HG02973 (cell line): Measurements from ENCODE around the gene TRAF1.

ENCODE experiments used
- ATAC-seq: cut with Tn5 transposase; IDR thresholded peaks from one replicate; pipeline ENCODE4 v1.9.1; 2021; ENCODE audit warnings: moderate library complexity; ENCODE audit not compliant: unreplicated experiment

TRAF1 gene

DNA sequence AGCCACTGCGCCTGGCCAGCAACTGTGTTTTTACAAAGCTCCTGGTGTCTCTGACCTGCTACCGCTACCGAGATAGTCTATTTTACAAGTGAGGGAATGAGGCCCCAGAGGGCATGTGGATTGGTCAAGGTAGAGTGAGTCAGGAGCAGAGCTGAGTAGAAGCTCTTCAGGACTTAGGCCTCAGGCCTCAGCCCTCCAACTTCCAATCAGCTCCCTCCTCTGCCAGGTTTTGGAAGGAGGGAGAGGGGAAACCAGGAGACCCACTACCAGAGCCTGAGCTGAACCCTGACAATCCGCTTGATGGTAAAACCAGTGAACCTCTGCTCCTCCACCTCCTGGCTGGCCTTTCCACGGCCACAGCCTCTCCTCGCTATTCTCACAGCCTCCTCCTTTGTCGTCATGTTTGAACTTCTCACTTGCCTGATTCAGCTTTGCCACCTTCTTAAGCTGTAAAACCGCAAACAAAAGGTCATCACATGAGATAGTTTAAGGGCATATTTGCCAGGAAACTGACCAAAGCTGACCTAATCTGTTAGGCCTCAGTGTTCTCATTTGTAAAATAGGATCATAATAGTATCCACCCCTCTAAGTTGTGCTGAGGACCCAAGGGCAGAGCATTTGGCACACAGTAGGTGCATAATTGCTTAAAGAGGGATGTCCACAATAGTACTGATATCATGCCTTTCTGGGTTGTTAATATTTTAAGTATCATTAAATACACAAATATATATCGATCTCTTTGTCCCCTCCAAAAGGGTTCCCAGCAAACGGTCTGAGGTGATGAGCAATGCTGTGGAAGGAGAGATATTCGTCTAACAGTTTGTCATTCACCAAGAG is 1.7 kb downstream of the TRAF1 start:
- no peak for ATAC-seq

DNA sequence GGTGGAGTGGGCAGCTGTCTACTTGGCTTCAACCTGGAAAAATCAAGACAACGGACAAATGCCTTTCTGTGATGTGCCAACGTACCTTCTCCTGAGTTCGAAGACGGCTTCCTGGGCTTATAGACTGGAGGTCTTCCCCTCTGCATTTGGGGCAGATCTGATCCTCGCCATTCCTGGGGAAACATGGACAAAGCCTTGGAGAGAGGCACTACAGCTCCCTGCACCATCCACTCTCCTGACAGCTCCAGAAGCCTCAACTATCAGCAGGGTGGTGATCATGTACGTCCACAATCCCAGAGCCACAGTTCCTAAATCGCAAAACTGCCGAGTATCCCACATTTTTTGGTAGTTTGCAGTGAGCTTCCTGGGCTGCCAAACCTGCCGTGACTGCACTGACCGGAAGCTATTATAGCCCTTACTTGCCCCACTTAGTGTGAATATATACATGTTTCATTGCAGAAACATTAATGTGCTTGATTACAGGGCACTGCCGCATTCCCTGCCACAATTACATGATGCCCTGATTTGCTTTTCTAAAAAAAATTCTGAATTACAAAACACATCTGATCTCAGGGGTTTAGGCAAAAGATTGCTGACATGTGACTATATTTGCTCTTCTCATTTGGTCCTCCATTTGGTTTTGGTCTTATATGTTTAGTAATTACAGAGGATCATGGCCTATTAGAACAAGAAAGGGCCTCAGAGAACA is 2.8 kb downstream of the TRAF1 start:
- no peak for ATAC-seq

DNA sequence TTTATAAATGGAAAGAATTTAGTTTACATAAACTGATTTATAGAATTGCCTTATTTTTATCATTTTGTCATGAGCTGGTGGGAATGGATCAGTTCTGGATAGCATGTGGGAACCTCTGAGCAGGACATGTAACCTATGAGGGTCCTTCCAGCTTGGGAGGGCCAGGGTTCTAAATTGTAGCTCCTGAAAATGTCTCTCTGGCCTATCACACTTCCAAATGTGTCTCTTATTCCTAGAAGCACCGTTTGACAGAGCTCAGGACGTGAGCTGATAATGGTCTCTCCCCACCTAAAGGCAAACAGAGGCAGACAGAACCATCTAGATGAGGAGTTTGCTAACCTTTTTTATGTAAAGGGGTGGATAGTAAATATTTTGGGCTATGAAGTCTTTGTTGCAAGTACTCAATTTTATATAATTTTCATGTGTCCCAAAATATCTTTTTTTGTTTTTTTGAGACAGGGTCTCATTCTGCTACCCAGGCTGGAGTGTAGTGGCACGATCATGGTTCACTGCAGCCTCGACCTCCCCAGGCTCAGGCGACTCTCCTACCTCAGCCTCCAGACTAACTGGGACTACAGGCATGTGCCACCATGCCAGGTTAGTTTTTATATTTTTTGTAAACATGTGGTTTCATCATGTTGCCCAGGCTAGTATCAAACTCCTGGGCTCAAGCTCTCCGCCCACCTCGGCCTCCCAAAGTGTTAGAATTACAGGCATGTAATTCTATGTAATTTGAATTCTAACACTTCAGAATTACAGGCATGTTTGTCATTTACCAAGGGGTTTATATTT is 4.0 kb downstream of the TRAF1 start:
- ATAC-seq: no peak

DNA sequence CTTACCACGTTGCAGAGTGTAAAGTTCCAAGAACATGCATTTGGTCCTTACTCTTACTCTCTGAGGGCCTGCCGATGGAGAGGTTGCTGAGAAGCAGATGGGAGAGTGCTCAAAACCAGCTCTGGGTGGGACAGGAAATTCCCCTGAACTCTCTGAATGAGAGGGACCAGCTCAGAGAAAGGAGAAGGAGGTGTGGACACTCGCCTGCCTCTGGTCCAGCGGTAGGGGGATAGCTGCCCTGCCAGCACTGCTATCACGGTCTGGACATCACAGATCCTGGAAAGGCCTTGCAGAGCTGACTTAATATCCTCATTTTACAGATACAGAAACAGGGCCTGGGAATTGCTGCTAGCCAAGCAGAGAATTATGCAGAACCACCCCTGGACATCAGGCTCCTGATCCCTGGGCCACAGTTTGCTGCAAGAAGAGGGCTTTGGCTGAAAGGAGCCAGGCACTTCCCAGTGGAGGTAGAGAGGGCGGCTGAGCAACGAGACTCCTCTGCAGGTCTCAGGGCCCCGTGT is 4.9 kb downstream of the TRAF1 start:
- ATAC-seq: no peak

DNA sequence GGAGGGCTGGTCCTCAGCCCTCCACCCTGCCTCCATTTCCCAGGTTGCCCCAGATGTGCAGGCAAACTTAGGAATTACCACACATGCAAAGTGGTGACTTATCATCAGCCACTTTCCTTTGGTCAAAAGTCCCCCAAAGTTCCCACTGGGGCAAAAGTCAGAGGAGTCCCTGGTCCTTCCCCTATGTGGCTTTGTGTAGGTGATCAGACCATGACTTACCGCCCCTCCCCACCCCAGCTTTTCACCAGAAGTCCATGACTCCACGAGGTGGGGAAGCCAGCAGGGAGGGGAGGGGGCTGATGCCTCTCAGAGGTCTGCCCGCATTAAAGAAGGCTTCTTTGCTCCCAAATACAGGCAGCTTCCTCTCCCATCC is 5.8 kb downstream of the TRAF1 start:
- no peak for ATAC-seq

DNA sequence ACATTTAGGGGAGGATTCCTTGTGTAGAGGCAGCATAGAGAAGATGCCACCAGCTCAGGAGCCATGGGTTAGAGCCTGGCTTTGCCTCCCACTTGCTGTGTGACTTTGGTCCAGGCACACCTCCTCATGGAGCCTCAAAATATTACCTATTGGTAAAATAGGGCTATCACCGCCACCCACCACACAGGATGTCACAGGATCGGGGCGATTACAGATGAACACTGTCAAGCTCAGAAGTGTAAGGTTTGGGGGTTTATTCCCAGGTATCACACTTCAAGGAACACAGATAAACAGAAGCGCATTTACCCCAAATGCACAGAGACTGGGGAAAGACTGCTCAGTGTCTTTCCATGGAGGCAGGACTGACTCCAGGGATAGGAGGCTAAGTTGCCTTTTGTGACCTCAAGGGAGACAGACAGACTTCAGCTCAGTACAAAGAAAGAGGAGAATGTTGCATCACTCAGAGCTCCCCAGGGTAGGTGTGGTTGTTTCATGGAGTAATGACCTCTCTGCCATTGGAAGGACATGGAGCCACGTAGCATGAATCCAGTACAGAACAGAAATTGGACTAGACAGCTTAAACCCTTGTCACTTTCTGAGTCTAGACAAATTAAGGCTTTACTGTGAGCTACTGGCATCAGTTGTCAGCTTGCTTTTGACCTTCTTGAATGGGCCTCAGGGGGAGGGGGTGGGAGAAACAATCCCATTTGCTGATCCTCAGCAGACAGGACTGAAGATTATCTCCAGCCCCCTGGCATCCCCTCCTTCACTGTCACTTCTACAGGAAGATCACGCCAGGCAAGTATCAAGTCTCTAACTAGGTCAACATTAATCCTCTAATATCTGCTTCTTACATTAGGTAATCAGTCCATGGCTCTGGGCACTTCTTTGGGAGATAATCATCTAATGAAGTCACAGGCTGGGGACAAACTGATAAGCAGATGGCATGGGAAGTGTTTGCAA is 6.5 kb downstream of the TRAF1 start:
- ATAC-seq: no peak

DNA sequence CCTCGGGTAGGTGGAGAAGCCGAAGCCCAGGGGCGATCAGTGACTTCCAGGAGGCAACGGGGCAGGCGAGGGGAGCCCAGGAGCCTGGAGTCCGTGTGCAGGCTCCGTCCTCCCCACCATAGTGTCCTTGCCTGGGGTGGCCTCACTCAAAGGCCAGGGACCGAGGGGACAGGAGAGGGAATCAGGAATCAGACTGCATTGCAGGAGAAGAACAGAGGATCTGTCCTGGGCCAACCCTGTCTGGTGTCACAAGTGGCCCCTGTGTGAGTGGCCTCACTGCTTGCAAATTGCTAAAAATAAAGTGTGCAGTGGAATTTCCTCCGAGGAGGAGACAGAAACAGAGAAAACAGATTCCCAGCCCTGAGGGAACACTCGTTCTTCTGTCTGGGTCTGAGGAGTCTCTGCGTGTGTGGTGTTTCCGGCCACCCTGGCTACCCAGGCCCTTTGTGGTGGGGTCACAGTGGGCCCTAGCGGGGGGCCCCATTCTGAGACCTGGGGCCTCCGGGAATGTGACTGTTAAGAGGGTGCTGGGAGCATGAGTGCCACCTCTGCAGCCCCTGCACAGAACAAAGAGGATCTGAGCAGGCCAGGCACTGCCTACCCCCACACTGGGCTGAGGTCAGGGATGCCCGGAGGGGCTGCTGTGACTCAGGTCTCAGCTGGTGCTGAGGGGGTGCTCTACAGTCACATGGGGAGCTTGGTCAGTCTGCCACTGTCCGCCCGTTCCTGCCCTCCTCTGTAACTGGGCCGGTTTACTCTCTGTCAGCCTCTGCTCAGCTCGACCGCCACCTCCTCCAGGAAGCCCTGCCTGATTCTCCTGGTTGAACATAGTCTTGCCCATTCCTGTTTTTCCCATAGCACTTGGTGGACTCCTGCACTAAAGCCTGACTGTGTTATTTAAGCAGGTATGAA is 7.4 kb downstream of the TRAF1 start:
- no peak for ATAC-seq

DNA sequence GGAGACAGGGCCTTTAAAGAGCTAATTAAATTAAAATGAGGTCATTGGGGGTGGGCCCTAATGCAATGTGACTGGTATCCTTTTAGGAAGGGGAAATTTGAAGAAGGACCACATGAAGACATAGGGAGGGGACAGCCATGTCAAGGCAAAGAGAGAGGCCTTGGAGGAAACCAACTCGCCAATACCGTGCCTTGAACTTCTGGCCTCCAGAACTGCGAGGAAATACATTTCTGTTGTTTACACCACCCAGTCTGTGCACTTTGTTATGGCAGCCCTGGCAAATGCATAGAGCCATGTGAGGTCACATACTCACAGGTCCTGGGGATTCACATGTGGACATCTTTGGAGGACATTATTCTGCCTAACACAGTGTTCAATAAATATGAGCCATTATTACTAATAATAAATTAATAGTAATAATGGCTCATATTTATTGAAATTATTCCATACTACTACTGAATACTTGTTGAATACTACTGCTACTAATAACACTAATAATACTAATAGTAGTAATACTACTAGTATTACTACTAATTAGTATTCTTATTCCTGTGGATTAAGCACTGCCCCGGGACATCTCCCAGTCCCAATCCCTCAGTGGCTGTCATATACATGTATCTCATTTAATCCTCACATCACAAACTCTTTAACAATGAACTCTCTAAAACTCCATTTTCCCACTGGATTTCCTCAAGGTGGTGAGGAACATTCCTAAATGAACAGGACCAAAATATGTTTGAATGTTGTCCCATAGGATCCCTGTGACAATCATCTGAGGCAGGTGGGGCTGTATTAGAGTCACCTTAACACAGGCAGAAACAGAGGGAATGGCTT is 8.4 kb downstream of the TRAF1 start:
- no peak for ATAC-seq

DNA sequence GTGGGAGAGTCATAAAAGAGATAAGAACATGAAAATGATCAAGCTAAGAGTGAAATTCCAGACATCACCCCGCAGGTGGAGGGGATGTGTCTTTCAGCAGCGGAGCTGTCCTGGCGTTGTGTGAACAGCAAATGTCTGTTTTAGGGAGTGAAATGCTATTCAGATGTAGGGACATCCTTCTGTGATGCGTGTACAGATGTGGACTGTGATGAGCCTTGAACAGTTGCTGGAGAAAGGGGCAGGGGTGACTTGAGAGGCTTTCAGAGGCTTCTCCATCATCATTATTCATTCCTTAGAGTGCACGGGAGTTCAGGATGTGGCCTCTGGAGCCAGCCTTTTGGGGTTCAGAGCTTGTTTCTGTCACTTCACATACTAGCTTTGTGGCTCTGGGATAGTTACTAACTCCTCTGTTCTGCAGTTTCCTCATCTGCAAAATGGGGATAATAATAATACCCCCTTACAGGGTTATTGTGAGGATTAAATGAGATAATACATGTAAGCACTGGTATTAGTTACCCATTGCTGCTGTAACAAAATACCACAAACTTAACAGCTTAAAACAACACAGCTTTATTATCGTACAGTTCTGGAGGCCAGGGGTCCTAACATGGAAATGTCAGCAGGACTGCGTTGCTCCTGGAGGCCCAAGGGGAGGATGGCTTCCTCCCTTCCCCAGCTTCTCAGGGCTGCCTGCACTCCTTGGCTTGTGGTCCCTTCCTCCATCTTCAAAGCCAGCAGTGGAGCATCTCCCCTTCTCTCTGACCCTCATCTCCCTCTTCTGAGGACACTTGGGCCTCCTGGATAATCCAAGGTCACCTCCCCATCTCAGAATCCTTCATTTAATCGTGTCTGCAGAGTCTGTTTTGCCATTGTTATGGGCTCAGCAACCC is 9.4 kb downstream of the TRAF1 start:
- no peak for ATAC-seq

DNA sequence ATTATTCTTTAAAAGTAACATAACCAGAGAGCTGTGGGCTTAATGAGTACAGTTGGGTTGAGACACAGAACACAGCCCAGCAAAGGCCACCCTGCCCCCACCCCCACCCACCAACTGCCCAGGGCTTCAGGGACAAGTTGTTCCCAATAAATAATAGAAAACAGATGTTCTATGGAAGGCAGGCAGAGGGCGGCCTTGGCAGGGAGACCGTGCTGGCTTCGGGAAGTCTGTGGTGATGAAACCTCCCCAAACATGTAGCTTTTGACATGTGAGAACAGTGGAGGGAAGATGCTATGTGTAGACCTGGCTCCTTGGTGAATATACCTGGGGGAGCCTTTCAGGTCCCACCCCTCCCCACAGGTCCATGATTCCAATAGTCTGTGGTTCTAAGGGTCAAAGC is 10.0 kb downstream of the TRAF1 start:
- no peak for ATAC-seq

DNA sequence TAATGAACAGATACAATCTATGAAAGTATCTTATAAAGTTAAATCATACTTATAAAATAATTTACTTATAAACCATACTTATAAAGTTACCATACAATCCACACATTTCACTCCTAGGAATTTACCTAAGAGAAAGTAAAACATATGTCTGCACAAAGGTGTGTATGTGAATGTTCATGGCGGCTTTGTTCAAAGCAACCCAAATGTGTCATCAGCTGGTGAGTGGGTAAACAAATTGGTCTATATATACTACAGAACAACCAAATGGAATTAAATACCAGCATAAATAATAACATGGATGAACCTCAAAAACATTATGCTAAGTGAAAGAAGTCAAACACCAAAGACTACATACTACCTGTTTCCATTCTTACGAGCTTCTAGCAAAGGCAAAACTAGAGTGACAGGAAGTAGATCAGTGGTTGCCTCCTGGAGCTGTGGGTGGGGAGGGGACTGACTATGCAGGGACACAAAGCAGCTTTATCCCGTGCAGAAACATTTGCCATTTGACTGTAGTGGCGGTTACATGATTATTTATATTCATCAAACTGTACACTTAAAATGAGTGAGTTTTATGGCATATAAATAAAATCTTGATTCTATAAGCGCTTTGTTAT is 10.6 kb downstream of the TRAF1 start:
- no peak for ATAC-seq

DNA sequence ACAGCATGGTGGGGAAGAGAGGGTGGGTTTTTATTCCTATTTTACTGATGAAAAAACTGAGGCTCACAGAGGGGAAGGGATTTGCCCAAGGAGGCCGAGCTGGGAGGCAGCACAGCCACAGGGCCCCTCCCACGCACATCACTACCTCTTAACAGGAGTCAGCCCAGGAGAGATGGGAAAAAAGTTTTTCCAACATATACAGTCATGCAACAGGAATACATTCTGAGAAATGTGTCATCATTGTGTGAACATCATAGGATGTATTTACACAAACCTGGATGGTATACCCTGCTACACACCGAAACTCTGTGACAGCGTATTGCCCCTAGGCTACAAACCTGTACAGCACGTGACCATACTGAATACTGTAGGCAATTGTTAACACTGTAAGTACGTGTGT is 11.6 kb downstream of the TRAF1 start:
- ATAC-seq: no peak

DNA sequence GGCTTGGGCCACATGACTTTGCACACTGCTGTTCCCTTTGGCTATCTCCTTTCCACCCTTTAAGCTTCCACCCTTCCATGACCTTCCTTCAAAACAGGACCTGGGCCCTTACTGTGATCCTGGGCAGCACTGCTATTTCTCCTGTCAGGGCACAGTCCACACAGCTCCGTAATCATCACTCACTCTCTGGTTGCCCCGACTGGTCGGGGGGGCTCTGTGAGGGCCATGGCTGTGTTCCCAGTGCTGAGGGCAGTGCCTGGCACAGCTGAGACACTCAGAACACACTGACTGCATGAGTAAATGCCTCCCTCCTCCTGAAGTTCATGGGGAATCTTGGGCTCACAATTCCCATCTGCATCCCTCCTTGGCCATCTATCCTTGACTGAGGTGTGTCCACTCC is 12.2 kb downstream of the TRAF1 start:
- no peak for ATAC-seq

DNA sequence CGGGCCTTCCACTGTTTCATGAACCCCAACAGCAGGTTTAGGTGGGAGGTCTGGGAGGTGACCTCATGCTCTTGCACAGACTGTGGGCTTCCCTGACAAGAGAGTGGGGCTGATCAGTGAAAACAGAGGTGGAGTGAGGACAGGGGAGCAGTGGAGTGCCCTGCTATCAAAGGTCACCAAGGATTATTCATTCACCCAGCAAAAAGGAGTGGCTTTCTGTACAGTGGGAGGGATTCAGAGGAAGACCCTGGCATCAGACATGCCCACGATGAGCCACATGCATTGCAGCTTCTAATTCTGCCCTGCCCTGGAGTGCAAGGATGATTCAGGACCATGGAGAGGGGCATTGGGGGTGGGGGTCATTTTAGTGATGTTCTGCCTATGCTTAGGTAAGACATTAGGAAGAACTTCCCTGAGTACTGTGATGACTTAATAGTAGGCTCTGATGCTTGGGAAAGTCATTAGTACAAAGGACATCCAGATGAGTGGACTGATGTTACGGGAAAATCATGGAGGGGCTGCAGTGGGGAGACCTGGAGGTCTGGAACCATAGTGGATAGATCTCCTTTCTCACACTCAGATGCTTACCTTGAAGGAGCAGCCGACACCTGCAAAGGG is 12.8 kb downstream of the TRAF1 start:
- no peak for ATAC-seq

DNA sequence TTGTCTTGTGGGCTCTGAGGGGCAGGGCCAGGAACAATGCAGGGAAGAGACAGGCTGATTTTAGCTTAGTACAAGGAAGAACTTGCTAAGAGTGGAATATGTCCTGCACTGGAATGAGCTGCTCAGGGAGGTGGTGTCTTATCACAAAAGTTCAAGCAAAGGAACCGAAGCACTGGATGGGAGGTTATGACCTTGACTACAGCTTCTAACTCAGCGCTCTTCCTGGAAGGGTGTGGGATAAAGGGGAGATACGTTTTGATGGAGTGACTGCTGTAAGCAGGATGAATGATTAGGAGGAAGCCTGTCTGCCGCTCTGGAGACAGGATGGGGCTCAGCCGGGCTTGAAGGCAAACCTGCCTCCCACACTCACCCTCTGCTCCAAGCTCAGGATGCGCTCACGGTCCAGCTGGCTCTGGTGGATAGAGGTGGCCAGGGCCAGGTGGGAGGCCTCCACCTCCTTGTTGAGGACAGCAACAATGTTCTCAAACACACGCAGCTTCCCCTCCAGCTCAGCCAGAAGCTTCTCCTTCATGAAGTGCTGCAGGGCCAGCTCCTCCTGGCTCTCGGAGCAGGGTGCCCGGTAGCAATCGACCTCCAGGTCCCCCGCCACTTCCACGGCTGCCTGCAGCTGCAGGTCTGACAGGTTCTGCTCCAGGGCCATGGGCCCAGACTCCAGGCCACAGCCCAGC is 13.5 kb downstream of the TRAF1 start:
- ATAC-seq: no peak

DNA sequence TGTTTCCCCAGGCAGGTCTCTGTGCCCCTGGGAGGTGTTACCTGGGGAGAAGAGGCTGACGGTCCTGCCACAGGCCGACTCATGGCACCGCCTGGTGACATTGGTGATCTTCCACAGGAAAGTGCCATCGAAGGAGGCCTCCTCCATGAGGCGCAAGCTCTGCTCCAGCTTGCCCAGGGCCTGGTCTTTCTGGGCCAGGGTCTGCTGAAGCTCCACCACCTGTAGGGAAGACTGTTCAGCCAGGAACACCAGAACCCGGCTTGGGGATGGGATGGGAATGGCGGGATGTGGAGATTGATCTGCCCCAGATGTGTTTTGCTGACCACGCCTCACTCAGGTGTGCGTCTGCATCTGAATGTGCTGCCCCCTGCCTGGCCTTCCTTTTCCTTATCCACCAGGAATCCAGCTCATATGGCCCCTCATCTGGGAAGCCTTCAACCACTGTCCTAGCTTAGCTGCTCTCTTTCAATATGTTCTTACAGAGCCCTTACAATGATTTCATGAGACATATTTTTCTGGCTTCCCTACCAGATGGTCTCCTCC is 15.2 kb downstream of the TRAF1 start:
- ATAC-seq: no peak
